ENCODE measurements around the gene KCNAB2. TPM values are rescaled to one million over a fixed set of nuclear protein-coding genes. Genes with fewer than 3 reads are reported as not detected.

Gene KCNAB2
- total RNA-seq, 1 experiment from 2014 or later: 28.5 TPM

GRCh38 chr1:6025269-6026094 lies 20.2 kb upstream of the KCNAB2 start:
- ChIA-PET CTCF (no interaction called here), POLR2A (ENCODE audit: unreplicated experiment) (no interaction called here)
- no peaks in the 10 kb centered on the region for H3K9me2 ChIP-seq (replicated peaks; ENCODE audit: low read length)
- H2AFZ ChIP-seq (ENCODE audit: low read length): no peak overlapping the region
- no peak for DNase-seq
- no peak overlapping the region for H3K4me3 ChIP-seq (ENCODE audit: low read length)
- no peak overlapping the region for H3K4me2 ChIP-seq (ENCODE audit: low read length)
- no peak overlapping the region for H3K27ac ChIP-seq (ENCODE audit: low read length)
- no TSS peak for BruUV-seq (replicated peaks)
- intact Hi-C loops (cut with micrococcal nuclease): no loop called here
- no peak; the same call in 1 of the 2 replicates for ATAC-seq
- no peaks in the 10 kb centered on the region for H3K27me3 ChIP-seq (ENCODE audit: low read length)
- no peaks in the 10 kb centered on the region for H4K20me1 ChIP-seq (ENCODE audit: low read length)
- no peaks in the 10 kb centered on the region for H3K4me1 ChIP-seq (ENCODE audit: insufficient read depth, low read length)
- H3F3A ChIP-seq (ENCODE audit: low read length, unreplicated experiment): no peaks in the 10 kb centered on the region
- no peaks in the 10 kb centered on the region for H3K36me3 ChIP-seq (ENCODE audit: low read depth, low read length)
- no peak overlapping the region for H3K9ac ChIP-seq (ENCODE audit: low read length)
- no peaks in the 10 kb centered on the region for H3K9me3 ChIP-seq (ENCODE audit: low read length)
- no peak for TF ChIP-seq EZH2 (IDR thresholded peaks at IDR 0.05; ENCODE audit: low read length, unreplicated experiment)
- no peak for TF ChIP-seq CTCF (conservative IDR thresholded peaks at IDR 0.05; ENCODE audit: low read depth, low read length)
- no peak for TF ChIP-seq EZH2phosphoT487 (IDR thresholded peaks at IDR 0.05; ENCODE audit: borderline replicate concordance, low read length)
- H3K79me2 ChIP-seq (ENCODE audit: low read length): no peaks in the 10 kb centered on the region

- ChIA-PET POLR2A (ENCODE audit: unreplicated experiment) (no interaction called here), CTCF (no interaction called here)
- no peak for DNase-seq
- Histone ChIP-seq H3K4me3 (ENCODE audit: low read length) (no peak overlapping the region), H3K9me2 (replicated peaks; ENCODE audit: low read length) (no peaks in the 10 kb centered on the region), H3K4me2 (ENCODE audit: low read length) (no peak overlapping the region), H3K27me3 (ENCODE audit: low read length) (no peaks in the 10 kb centered on the region), H3F3A (ENCODE audit: low read length, unreplicated experiment) (no peaks in the 10 kb centered on the region), H3K36me3 (ENCODE audit: low read depth, low read length) (no peaks in the 10 kb centered on the region), H3K9ac (ENCODE audit: low read length) (no peak overlapping the region), H3K4me1 (ENCODE audit: insufficient read depth, low read length) (no peaks in the 10 kb centered on the region), H3K9me3 (ENCODE audit: low read length) (no peaks in the 10 kb centered on the region), H3K27ac (ENCODE audit: low read length) (no peak overlapping the region), H4K20me1 (ENCODE audit: low read length) (no peaks in the 10 kb centered on the region), H3K79me2 (ENCODE audit: low read length) (no peaks in the 10 kb centered on the region), H2AFZ (ENCODE audit: low read length) (no peak overlapping the region)
- no peak for TF ChIP-seq EZH2 (IDR thresholded peaks at IDR 0.05; ENCODE audit: low read length, unreplicated experiment)
- no peak for TF ChIP-seq EZH2phosphoT487 (IDR thresholded peaks at IDR 0.05; ENCODE audit: borderline replicate concordance, low read length)
- no peak for TF ChIP-seq CTCF (conservative IDR thresholded peaks at IDR 0.05; ENCODE audit: low read depth, low read length)
- ATAC-seq: no peak
- BruUV-seq (replicated peaks): no TSS peak
- intact Hi-C loops (cut with micrococcal nuclease): no loop called here
These were observed 19.4 kb upstream of the KCNAB2 start for GRCh38 chr1:6026095-6026809.

GRCh38 chr1:6027591-6027990 lies 18.1 kb upstream of the KCNAB2 start:
- BruUV-seq (replicated peaks): no TSS peak
- no peak overlapping the region for H3K4me3 ChIP-seq (ENCODE audit: low read length)
- no peak for TF ChIP-seq EZH2 (IDR thresholded peaks at IDR 0.05; ENCODE audit: low read length, unreplicated experiment)
- TF ChIP-seq CTCF (conservative IDR thresholded peaks at IDR 0.05; ENCODE audit: low read depth, low read length): no peak
- no peak for TF ChIP-seq EZH2phosphoT487 (IDR thresholded peaks at IDR 0.05; ENCODE audit: borderline replicate concordance, low read length)
- H3K79me2 ChIP-seq (ENCODE audit: low read length): no peaks in the 10 kb centered on the region
- ATAC-seq: no peak
- no peak overlapping the region for H3K9ac ChIP-seq (ENCODE audit: low read length)
- H2AFZ ChIP-seq (ENCODE audit: low read length): no peak overlapping the region
- intact Hi-C loops (cut with micrococcal nuclease): no loop called here
- no peaks in the 10 kb centered on the region for H3K9me2 ChIP-seq (replicated peaks; ENCODE audit: low read length)
- no peak overlapping the region for H3K4me2 ChIP-seq (ENCODE audit: low read length)
- no peak for DNase-seq
- CTCF ChIA-PET: no interaction called here
- H3K27me3 ChIP-seq (ENCODE audit: low read length): no peaks in the 10 kb centered on the region
- H4K20me1 ChIP-seq (ENCODE audit: low read length): no peaks in the 10 kb centered on the region
- no peaks in the 10 kb centered on the region for H3F3A ChIP-seq (ENCODE audit: low read length, unreplicated experiment)
- no peaks in the 10 kb centered on the region for H3K4me1 ChIP-seq (ENCODE audit: insufficient read depth, low read length)
- H3K27ac ChIP-seq (ENCODE audit: low read length): no peak overlapping the region
- no peaks in the 10 kb centered on the region for H3K9me3 ChIP-seq (ENCODE audit: low read length)
- no peaks in the 10 kb centered on the region for H3K36me3 ChIP-seq (ENCODE audit: low read depth, low read length)
- POLR2A ChIA-PET (ENCODE audit: unreplicated experiment): no interaction called here
